Inferior parietal cortex (tissue), 1 donor: Measurements from ENCODE around the gene NXNL2.

ENCODE experiments used
- DNase-seq: peaks from one replicate; pipeline ENCODE4 v3.0.0-alpha.2; 2016; ENCODE audit errors: extremely low spot score

Gene NXNL2

DNA sequence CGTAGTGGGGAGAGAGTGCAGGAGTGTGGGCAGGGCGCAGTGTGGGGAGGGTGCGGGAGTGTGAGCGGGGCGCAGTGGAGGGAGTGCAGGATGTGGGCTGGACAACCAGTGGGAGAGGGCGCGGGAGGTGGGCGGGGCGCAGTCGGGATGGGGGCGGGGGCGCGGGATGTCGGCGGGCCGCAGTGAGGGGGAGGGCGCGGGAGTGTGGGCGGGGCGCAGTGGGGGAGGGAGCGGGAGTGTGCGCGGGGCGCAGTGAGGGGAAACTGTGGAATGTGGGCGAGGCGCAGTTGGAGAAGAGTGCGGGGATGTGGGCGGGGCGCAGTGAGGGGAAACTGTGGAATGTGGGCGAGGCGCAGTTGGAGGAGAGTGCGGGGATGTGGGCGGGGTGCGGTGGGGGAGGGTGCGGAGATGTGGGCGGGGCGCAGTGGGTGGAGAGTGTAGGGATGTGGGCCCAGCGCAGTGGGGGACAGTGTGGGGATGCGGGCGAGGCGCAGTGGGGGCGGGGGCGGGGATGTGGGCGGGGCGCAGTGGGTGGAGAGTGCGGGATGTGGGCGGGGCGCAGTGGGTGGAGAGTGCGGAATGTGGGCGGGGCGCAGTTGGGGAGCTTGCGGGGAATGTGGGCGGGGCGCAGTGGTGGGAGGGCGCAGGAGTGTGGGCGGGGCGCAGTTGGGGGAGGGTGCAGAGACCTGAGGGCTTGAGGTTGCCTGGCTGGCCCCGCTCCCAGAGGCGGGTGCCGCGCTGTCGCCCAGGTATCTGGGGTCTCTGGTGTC lies at the start of gene NXNL2:
NXNL2 (plus strand) TSS at position 723 of the 770 bp plus-strand sequence. CDS start 257 bp downstream, outside the sequence.
- no peak for DNase-seq

DNA sequence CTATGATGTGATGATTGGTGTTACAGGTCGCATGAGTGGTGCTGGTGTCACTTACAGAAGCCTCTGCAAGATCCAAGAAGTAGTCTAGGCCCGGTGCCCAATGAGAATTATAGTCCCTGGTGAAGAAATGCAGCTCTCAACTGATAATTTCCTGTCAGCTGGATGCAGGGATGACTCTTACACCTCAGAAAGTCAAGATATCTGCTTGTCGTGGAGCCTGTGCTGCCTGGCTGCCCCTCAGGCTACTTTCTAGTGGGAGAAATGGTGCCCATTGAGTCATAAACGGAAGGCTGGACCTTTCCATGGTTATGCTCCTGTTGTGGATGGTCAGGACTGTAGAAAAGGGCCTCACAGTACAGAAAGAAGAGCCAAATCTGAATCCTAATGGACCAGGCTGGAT lies 46.8 kb upstream of the NXNL2 start:
- no peak for DNase-seq

DNA sequence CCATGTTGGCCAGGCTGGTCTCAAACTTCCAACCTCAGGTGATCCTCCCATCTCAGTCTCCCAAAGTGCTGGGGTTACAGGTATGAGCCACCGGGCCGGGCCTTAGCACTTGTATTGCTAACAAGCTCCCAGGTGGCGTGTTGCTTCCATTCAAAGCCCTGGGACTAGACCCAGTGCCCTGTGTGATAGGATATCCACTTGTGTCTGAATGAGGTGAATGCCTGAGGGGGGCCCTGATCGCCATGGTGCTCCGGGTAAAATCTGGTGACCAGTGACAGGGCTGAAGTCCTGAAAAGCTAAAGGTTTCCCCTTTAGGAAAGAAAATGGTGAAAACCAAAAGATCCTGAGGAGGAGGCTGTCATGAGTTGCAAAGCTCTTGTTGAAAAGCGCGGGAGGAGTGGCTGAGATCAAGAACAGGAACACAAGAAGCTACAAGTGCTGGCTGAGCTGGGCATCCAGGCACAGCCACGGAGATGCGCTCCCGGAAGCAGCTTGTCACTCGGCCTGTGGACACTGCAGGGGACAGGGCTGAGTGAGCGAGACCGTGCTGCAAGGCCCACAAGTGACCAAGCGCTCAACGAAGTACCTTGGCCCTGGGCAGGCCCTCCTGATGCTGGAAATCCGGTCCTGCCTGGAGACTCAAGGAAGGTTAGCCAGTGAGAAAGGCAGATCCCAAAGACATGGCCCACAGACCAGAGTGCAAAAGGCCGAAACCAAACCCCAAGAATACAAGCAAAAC lies 39.8 kb upstream of the NXNL2 start:
- no peak for DNase-seq

DNA sequence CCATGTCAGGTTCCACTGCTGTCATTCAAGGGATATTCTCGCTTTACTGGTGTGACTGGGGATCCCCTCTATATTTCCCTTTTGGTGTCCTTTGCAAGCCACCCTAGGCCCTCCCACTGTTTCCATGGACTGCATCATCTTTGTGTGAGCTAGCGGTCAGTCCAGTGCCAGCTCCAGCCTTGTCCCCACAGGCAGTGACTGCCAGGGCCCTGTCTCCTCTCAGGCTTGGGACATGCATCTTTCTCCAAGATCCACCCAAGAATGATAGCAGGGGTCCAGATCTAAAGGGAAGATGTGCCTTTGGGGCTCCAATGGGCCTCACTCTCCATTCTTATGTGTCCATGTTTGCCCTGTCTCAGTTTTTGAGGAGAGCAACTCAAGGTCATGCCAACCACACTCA lies 37.8 kb upstream of the NXNL2 start:
- no peak for DNase-seq

DNA sequence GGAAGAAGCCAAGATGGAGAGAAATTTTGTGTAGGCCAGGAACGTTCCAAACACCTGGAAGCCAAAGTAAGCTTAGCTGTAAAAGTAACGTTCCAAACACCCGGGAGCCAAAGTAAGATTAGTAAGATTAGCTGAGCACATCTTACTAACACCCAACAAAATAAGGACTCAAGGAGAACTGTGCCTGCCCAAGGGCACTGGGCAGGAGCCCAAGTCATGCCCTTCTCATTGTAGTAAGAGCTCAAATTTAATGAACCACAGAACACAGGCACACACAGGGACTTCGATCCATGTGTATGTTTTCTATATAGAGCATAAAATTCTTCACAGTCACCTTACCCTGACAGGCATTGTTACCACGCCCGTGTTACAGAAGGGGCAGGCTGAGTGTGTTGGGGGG lies 36.1 kb upstream of the NXNL2 start:
- DNase-seq = no peak

DNA sequence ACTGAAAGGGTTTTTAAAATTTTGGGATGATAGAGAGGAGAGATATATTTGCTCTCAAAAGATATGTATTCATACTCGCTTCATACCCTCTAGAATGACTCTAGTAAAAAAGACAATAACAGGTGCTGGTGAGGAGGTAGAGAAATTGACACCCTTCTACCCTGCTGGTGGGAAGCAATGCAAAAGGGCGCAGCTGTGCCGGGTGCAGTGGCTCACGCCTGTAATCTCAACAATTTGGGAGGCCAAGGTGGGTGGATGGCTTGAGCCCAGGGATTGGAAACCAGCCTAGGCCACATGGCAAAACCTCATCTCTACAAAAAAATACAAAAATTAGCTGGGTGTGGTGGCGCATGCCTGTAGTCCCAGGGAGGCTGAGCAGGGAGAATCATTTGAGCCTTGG lies 33.9 kb upstream of the NXNL2 start:
- no peak for DNase-seq

DNA sequence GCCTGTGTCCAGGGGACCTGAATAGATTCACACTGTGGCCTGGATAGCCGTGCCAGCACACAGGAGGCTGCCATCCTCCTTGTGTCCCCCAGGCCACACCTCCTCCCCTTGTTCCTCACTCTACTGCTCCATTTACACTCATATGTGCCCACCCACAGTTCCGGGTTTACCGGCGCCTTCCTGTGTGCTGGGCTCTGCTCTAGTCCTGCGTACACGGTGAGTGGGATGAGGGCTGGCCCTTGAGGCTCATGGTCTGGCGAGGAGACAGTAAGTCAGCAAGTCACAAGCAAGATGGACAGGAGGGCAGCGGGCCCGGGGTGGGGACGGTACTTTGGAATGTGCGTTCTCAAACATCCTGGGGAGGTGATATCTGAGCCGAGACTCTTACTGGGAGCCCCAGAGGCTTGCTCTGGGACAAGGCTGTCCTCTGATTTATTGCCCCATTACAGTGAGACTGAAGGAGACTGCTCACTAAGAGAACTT lies 32.4 kb upstream of the NXNL2 start:
- DNase-seq = no peak

DNA sequence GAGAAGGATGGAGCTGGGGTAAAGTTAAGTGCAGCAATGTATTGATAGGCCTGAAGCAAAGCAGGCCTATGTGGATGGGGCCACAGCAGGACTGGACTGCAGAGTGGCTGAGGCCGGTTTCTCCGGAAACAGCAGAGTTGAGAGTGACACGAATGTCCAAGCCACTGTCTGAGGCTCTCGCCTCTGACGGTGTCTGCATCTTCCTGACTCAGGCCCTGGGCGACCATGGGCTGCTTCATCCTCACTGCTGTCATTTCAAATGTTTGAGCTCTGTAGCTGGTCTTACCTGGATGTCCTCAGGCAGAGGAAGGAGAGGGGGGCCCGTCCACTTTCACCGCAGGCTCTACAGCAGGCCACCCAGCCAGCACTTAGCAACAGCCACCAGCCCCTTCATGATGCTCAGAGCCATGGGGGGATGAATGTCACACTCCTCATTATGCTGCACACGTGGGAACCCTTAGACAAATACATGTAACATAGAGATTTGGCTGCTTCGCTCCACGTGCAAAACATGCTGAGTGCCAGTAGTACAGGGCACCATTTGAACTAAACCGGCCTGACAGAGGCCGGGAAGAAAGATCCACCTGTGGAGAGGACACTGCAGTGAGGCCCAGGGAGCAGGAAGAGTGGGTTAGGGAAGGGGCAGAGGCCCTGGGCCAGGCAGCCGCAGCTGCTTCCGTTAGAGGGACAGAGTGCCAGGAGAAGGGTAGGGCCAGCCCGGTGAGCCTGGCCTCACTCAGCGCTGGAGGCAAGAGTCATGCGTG lies 31.7 kb upstream of the NXNL2 start:
- no peak for DNase-seq

DNA sequence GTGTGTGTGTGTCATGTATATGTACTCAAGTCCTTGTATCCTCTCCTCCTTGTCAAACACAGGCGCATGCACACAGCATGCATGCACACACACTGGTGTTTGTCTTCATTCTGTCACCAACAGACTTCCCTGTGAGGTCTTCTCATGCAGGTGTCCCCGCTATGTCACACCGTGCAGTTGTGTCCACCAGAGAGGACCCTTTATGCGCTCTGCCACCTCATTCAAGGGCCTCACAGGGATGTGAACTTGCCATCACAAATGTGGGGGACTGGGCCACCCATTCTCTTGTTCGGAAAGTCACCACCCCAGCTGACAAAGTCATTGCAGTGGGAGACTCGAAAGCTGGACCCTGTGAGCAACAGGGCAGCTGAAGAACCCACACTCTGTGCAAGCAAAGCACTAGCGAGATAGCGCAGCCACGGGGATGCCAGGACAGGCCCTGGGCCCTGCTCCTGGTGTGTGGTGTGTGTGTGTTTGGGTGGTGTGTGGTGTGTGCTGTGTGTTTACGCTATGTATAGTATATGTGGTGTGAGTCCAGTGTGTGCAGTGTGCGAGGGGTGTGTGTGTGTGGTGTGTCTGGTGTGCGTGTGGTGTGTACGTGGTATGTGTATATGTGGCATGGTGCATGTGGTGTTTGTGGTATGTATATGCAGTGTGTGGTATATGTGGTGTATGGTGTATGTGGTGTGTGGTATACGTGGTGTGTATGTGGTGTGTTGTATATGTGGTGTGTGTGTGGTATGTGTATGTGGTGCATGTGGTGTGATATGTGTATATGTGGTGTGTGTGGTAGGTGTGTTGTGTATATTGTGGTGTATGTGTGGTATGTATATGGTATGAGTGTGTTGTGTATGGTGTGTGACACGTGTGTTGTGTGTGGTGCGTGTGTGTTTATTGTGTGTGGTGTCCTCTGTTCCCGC lies 30.9 kb upstream of the NXNL2 start:
- DNase-seq = no peak

DNA sequence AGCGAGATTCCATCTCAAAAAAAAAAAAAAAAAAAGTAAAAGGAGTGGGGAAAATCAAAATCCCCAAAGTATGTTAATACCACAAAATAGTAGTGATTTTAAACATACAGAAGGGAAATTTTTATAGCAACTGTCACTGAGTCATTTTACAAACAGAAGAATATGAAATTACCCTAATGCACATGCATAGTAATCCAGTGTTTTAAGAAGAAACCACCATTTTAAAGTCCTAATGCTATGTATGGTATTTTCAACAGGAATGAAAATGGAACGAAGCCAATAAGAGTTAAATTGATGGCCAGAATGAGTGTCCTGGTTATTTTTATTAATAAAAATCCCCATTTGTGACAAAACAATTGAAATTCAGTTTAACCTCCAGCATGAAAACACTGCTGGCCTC lies 26.7 kb upstream of the NXNL2 start:
- no peak for DNase-seq

DNA sequence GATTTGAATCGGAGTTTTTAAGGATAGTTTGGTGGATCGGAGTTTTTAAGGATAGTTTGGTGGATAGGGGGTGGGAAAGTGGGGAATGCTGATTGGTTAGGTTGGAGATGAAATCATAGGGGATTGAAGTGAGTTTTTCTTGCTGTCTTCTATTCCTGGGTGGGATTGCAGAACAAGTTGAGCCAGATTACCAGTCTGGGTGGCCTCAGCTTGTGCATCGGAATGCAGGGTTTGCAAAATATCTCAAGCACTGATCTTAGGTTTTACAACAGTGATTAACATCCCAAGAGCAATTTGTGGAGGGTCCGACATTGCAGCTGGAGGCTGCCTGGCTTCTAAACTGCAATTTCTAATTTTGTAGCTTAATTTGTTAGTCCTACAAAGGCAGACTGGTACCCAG lies 23.1 kb upstream of the NXNL2 start:
- DNase-seq = no peak

DNA sequence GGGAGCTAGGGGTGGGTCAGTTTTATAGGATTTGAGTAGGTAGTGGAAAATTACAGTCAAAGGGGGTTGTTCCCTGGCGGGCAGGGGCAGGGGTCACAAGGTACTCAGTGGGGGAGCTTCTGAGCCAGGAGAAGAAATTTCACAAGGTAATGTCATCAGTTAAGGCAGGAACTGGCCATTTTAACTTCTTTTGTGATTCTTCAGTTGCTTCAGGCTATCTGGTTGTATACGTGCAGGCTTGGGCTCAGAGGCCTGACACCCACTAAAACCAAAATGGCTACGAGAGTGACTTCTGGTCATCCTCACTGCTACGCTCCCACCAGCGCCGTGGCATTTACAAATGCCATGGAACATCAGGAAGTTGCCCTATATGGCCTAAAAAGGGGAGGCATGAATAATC lies 20.7 kb upstream of the NXNL2 start:
- no peak for DNase-seq

DNA sequence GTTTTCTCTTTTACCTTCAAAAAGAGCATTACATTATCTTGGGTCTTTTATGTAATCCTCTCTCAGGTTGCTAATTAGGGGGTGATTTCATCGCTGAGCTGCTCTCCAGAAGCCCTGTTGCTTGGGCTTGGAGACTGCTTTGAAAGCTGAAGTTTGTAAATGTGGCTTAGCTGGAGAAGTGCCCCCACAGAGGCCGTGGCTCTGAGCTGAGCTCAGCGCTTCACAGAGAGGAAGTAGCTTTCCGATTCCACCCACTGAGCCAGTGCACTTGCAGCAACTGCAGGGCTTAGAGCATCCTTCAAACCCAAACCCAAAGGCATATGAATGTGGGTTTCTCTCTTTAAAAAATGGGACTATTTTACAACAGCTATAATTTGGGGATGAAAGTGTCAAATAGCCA lies 13.7 kb upstream of the NXNL2 start:
- no peak for DNase-seq

DNA sequence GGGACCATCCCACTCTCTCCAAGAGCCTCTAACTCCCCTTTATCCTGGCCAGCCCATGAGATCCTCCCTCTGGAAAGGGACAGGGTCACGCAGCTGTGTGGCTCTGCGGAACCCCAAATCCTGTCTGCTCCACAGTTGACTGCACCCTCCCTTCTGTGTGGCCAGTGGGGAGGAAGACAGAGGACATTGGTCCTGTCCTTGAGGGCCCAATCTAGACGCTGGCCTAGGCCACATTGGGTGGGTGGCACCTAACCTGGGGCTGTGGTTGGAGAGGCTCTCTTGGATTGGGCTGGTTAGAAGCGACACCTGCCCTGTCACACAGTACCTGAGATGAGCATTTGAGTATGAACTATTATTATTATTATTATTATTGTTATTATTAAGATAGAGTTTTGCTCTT lies 12.6 kb upstream of the NXNL2 start:
- DNase-seq = no peak

DNA sequence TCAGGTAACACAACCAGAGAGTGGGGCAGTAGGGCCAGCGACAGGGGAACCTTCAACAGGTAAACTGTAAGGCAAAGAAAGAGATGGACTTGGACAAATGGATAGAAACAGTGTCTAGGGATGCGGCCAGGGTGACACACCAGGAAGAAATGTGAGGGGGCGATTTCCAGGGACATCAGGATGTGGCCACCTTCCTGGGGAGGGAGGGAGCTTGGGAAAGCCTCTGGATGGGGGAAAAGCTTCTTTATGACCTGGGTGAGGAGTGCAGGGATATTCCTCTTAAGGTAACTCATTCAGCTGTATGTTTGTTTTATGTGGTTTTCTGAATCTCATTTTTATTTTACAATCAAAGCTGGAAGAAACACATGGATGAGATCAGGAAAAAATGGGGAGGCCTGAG lies 11.9 kb upstream of the NXNL2 start:
- no peak for DNase-seq

DNA sequence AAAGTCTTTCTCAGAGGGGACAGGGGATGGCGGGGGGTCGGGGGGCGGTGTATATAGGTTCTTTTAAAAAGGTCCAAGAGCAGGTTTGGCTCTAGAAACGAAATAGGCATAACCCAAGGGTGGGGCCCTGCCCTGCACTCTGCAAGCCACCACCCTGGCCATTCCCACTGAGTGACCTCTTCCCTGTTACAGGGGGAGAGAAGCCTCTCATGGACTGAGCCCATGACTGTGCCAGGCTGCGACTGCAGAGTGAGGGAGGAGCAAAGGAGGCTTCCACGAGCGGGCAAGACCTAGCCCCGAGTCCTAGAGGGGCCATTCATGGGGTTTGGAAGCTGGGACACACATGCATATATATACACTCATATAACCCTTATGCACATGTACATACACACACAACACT lies 10.1 kb upstream of the NXNL2 start:
- no peak for DNase-seq

DNA sequence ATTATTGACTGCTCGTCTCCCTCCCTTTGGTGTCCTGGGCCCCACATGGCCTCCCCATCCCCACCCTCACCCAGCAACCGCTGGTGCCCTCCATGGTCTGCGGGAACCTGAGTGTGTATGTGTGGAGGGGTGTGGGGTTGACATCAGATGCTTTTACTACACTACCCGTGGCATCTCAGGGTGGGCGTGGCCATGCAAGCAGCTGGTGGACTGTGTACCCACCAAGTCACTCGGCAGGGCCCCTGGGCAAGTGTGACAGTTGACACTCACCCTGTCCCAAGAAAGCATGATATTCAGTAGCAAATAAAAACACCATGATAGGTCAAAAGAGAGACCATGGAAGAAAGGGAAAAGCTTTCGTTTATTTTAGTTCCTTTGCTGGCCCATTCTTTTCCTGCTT lies 7.4 kb upstream of the NXNL2 start:
- no peak for DNase-seq

DNA sequence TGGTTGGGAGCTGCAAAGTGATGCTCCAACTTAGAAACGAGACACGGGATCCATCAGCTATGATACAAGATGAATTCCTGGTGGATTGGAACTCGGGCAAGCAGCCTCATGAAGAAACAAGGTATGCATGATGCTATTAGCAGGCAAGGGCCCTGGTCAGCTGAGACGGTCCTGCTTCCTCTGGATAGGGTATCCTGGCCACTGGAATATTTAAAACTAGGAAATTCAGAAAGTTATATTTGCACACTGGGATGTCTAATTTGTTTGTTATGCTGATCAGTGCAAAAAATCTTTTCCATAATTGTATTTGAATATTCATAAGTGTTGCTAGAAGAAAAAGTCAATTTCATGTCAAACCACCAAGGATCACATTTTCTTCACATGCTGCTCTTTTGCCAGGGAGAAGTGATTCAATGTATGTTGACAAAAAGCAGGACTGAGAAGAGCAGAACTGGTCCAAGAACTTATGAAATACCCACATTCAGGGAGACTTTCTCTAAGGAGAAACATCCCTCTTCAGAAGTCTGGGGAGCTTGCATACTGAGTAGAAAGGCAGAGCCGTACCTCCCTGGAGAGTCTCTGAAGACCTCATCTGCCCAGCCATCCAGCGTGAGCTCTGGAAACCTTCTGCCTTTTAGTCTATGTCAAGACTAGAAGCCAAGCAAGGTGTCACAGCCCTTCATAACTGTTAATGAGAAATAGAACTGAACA lies 6.7 kb upstream of the NXNL2 start:
- no peak for DNase-seq

DNA sequence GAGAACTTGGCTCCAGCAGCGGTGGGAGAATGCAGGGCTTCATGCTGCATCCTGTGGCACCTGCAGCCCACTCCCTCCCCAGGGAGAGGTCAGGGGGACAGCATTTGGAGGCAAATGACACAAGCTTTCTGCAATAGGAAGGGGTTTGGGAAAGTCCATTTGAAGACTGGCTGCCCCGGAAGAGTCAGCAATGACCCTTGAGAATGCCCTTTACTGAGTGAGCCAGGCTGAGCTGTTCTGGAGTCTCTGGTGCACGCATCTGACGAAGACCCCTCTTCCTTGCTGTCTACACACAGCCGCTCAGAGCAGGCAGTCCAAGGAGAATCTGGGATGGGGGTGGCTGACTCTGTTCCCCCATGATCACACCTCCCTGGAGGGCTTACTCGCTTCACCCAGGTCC lies 5.5 kb upstream of the NXNL2 start:
- no peak for DNase-seq

DNA sequence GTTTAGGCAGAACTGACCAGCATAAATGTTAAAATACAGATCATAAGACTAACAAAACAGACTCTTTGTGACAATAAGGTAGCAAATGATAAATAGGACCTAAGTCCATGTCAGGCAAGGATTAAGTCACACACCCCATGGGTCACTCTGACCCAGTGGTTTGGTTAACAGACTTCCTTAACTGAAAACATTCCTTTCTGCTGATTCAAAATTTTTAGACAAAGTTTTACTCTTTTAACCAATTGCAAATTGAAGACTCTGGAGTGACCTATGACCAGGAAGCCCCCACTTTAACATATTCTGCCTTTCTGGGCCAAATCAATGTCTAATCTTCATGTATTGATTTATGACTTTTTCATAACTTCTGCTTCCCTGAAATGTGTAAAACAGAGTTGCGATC lies 4.9 kb upstream of the NXNL2 start:
- no peak for DNase-seq
